GM15510 (cell line): ENCODE results near the gene SORL1.

Experiments
- POLR2A ChIP-seq: IDR thresholded peaks from 3 replicates; pipeline ENCODE4 v1.6.1; 2011; ENCODE audit warnings: borderline replicate concordance; ENCODE audit not compliant: insufficient read length; ENCODE audit errors: extremely low read depth

Gene SORL1

DNA sequence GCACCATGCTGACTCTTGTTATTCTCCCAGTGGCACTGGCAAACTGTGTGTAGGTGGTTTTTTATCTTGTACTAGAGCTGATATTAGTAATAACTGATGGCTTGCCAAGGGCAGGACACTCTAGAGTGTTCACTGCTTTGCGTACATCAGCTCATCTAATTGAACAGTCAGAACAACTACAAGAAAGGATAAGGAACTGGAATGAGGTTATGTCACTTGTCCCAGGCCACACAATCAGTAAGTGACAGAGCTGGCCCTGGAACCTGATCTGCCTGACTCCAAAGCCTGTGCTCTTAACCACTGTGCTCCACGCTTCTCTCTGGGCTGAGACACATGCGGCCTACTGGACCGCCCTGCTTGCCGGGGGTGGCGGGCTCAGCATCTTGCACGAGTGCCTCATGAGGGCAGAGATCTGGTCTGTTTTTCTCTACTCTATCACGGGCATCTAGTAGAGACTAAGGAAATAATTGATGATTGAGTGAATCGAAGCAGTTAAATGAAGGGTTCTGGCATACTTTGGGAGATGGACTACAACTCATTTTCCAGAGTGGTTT, 156.5 kb downstream of the SORL1 start:
- no peak for TF ChIP-seq POLR2A

DNA sequence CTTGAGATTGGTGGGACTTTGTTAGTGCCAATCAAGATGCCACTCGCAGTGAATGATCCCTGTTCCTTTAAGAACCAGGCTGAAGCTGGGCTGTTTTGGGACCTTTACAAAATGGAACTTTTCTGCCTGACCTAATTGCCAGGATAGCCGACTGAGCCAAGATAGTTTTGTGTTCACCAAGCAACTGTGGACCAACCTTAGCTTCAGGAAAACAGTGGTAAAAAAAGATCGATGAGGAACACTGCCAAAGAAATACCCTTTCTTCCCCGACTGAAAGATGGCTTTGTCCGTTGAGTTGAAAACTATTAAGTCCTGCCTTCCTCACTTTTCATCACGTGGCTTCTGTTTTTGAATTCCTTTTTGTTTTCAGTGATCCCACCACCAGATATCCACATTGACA, 158.6 kb downstream of the SORL1 start:
- no peak for TF ChIP-seq POLR2A

DNA sequence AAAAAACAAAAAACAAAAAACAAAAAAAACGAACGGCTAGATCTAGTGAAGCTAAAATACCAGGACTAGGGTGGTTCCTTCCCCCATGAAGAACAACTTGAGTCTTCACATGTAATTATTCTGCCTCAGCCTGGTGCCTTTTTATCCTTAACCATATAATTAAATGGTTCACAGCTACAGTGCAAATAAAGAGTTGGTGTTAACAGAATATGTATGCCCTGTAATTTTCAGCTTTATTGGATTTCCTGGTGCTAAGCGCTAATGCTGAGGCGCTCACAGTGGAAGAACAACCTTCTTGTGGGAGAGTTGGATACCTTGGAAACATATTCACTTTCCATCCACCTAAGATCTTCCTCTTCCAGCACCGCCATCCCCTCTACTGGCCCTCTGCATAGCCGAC, 159.1 kb downstream of the SORL1 start:
- TF ChIP-seq POLR2A = no peak

DNA sequence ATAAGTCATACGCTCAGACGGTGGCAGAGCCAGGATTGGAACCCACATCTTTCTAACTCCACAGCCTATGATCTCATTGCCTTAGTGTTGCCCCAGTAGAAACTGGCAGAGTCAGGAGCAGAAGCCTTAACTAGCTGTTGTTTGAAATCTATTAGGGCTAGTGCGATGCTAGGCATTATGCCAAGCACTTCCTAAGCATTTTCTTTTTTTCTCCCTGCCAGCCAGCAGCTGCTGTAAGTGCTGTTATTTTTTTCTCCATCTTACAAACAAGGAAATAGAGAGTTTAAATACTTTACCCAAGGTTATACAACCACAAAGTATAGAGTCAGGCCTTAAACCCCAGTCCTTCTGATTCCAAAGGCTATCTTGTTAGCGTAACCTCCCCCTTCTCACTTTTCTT, 161.6 kb downstream of the SORL1 start:
- no peak for TF ChIP-seq POLR2A

DNA sequence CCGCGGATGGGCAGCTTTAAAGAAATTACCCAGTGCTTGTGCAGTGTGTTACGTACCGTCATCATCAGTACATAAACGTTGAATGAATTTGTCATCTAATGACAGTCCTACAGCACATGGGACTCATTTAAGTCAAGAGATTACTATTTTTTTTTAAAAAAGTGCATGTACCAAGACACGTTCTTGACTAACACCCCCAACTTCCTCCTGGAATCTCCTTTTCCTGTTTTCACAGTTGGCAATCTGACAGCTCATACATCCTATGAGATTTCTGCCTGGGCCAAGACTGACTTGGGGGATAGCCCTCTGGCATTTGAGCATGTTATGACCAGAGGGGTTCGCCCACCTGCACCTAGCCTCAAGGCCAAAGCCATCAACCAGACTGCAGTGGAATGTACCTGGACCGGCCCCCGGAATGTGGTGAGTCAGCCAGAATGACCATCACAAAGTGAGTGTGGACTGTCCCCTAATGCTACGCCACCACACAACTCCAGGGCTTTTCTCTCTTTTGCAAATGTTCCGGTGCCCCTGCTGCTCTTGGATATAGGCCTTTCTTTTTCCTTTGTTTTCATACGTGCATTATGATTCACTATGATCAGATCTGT, 162.6 kb downstream of the SORL1 start:
- no peak for TF ChIP-seq POLR2A

DNA sequence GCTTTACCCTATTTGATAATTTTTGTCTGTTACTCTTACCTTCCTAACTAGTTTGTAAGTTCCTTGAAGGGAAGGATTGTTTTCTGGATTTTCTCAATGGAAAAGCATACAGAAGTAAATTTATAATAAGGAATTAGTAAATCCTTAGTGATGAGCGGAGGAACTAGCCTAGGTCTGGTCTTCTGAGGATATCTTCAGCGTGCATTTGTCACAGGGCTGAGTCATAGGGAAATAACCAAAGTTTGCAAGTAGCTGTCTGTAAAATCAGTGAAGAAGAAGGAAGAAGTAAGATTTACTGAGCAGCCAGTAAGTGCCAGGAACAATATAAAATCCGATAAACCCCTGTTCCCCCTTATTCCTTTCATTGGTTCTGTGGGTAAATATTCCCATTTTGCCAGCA, 163.4 kb downstream of the SORL1 start:
- no peak for TF ChIP-seq POLR2A

DNA sequence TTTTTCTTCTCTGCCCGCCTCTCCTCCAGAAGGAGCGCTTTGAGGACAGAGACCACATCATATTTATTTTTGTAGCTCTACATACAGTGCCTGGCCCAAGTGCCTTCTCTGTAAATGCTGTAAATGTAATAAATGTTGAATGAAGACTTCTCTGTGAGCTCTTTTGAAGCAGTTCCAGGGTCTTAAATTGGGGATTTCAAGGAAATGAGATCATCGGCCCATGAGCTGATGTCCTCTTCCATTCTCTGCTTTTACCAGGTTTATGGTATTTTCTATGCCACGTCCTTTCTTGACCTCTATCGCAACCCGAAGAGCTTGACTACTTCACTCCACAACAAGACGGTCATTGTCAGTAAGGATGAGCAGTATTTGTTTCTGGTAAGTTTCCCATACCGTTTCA, 166.4 kb downstream of the SORL1 start:
- no peak for TF ChIP-seq POLR2A

DNA sequence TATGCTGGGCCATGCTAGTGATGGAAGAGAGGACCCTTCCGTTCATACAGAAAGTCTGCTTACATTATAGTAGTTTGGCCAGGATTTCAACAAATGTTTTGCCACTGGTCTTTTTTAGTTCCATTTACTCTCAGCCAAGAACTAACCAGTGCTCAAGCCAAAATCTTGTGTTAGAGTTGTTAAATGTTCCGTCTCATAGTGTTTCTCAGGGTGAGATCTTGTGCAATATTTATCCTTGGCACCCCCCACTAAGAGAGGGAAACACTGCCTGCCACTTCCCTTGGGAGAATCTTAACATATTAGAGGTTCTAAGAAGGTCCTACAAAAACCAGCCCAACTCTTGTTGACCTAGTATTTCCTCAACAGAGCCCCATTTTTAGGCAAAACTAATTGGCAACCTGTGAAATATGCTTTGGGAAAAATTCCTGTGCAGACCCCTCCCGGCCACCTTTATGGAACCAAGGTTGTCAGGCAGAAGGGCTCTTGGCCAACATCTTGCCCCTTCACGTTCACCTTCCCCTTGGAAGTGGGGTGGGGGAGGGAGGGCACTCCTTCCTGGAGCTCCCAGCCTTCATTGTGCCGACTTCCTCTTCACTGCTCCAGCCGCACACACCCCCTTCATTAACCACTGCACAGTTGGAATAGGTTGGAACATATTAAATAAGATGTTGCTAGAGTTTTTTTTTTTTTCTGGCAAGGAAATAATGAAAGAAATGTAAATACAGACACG, 173.8 kb downstream of the SORL1 start:
- TF ChIP-seq POLR2A = no peak

DNA sequence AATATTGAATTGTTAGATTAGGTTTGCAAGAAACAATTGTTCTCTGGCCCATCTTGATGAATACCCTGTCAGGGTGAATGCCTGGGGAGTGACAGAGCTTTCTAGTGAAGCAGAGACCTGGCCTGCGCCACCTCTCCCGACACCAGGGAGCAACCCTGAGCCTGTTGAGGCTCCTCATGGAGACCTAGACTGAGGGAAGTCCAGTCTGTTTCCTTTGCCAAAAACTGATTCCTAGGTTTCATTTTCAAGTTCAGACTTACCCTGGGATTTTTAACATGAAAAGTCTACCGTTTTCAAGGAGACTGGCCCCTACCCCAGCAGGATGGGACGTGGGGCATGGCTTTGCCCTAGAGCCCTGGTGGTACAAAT, 174.4 kb downstream of the SORL1 start:
- no peak for TF ChIP-seq POLR2A

DNA sequence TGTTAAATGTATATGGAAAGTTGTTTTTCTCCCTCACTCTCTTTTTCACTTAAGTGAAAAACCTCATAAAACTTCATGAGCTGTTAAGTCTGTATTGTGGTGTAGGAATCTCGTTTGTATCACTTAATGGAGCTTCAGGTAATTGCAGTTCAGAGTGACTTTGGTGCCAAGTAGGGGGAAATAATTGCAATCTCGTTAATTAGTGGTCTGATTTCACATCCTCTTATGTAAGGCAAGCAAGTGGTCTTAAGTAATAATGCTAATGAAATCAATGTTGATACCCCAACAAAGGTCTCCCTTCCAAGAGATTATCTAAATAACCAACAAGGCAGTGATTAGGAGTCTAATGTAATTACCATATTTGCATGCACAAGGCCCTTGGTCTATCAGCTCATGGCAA, 174.9 kb downstream of the SORL1 start:
- no peak for TF ChIP-seq POLR2A

DNA sequence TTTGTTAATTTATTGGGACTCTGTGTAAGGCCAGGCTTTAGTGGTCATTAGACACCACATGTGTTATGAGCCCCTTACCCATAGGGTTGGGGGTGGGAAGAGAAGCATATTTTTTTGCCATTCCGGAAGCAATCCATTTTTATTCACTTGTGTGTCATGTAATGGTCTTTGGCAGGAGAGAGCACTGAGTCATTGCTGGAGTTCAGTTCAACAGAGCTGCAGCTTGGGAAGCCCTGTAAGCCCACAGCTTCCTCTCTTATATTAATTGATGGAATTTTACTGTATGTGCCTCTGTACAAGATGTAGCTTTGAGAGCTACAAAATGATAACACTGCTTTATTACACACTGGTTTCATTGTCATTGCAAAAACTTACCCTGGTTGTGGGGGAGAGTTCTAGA, 177.9 kb downstream of the SORL1 start:
- TF ChIP-seq POLR2A = no peak

DNA sequence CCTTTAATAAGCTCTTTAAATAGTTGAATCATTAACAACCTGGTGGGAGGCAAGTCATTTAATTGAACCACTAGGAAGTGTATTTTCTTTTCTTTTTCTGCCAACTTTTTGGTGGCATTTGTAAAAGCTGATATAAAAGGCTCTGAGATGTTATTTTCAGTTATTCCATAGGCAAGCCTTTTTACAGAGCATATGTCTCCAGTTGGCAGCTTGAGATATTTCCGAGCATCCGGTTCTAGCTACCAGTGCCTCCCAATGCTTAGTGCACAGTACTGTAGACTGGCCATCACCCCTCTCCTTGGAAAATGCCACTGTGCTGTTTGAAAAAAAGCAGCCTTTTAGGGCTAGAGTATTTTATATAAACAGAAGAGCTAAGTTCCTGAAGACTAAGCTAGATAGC, 179.3 kb downstream of the SORL1 start:
- no peak for TF ChIP-seq POLR2A

DNA sequence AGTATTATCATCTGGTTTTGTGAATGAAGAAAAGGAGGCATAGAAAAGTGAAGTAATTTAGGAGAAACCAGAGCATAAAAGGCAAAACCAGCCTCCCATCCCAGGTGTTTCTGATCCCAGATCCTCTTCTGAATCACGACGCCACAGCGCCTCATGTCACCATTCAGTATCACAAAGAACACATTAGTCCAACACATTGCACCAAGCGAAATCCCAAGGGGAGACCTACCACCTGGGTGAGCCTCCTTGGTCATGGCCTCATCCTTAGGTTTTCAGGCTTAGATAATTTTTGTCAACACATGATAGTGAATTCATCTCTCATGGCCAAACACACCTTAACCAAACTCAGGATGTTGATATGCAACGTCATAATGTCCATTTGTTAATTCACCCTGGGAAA, 182.2 kb downstream of the SORL1 start:
- TF ChIP-seq POLR2A = no peak

DNA sequence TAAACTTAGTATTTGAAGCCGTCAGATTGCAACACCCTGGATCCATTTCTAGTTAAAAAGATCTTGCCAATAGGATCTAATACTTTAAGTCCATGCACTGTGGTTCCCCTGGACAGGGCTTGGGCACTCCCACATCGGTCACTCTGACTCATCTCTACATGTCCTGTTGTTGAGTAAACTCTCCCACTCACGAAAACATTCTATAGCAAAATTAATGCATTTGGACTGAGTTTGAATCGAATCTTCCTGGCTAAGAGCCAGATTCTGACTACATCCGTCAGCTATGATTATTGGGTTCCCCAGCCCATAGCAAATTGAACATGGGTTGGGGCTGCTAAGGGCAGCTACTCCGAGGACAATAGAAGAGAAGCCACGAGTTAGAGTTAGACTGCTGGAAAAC, 182.8 kb downstream of the SORL1 start:
- TF ChIP-seq POLR2A = no peak

DNA sequence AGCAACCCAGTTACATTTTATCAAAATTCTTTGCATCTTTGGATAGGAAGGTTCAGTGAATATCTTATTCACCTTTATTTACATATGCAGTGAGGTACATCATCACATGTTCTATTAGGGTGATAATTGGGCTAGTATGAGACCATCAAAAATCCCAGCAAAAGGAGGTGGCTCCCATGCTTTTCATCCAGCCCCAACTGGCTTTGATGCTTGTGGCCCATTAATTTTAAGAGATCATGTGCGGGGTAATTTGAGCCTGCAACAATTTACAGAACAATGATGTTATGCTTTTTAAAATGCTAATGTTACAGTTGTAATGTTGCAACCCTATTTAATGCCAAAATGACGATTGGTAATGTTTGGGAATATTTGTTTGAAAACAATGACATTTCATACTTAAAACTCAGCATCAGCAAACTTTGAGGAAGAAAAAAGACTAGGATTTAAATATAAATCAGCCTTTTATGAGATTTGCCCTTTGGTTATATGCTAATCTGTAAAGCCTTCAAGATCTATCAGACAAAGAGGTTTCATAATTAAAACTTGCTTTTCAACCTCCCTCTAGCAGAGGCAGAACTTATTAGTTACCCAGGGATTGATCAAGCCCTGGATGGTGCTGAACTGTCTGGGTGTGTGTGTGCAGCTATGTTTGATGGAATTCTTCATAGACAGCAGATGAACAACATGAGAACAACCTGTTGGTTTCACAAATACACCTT, 184.1 kb downstream of the SORL1 start:
- no peak for TF ChIP-seq POLR2A

DNA sequence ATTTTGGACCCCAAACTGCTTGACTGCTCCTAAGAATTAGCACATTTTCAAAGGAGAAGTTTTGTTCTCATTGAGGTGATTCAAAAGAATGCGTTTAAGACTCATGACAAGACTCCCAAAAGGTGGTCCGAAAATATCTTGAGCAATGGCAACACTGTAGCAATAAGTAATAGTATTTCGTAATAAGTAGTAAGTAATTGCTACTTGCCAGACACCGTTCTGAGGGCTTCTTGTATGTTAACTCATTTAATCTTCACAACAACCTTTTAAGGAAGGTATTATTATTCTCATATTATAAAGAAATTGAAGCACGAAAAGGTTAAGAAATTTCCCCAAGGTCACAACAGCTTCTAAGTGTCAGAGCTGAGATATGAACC, 184.7 kb downstream of the SORL1 start:
- no peak for TF ChIP-seq POLR2A

DNA sequence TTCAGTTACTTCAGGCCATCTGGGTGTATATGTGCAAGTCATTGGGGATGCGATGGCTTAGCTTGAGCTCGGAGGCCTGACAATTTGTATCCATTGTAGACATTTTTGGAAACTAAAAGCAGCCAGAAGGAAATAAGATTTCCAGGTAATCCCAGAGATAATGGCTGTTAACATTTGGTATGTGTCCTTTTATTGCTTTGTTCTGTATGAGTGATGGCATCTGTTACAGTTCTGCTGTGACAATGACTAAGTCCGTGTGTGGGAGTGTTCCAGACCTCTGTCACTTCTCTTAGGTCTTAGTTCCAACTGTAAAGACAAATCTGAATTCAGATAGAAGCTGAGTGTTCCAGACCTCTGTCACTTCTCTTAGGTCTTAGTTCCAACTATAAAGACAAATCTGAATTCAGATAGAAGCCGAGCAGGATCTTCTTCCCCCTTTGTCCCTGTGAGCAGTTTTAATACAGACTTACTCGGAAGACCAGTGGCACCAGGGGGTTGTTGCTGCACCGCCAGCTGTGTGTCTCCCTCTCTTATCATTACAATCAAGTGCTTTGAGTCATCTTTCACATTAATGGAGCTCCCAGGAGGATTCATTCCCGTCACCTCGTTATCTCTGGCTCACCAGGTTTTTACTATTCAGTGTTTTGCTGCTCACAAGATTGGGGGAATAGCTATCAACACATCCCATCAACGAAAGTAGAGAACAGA, 191.5 kb downstream of the SORL1 start:
- TF ChIP-seq POLR2A = no peak
